ENCODE measurements around the gene TMEM234.

Gene TMEM234

DNA sequence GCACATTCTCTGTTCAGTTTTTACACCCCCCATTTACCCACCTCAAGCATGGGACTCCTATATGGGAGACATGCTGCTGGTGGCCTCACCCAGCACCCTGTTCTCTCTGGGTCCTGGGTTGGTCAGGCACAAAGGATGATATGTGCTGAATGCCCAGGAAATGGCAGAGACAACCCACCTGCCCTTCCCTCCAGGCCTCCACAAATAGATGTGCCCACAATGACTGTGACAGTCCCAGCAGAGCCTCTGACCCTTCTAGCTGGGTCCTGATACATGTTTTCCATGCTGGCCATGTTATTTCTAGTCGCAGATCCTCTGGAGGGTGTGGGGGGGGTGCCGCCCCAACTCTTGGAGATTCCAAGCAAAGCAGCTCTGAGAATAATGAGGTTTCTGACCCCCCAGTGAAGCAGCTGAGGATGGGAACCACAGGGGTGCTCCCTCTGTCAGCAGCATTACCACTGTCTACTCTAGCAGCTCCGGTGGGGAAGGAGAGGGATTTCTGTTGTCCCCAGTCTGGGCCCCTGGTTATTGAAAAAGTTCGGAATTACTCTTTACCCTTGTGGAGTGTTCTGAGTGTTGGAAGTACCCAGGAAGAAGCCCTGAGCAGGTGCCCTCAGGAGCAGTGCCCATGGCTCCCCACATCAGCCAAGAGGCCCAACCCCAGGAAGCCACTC lies 23.0 kb downstream of the TMEM234 start:
- no peak for DNase-seq

- no peak for DNase-seq
These were observed 23.7 kb downstream of the TMEM234 start for GRCh38 chr1:32198237-32199042.

DNA sequence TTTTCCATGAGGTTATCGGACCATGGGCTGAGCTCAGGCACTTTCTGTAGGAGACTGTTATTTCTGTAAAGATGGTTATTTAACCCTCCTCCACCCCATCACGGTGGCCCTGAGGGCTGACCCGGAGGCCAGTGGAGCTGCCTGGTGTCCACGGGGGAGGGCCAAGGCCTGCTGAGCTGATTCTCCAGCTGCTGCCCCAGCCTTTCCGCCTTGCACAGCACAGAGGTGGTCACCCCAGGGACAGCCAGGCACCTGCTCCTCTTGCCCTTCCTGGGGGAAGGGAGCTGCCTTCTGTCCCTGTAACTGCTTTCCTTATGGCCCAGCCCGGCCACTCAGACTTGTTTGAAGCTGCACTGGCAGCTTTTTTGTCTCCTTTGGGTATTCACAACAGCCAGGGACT lies 24.3 kb downstream of the TMEM234 start:
- no peak for DNase-seq

DNA sequence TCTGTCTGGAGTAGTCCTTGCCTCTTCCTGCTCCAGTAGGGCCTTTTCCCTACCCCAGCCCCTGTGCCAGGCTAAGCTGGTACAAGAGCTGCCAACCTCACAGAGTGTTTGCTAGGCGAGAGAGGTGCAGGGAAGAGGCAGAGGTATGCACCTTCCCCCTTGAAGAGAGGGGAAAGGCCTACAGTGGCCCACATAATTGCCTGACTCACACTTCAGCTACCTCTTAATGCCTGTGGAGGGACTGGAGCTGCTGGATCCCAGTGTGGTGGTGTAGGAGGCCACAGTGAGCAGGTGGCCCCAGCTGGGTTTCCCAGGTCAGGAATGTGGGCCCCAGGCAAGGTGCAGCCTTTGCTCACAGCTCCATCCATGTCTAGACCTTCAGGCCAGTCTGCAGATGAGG lies 25.1 kb downstream of the TMEM234 start:
- DNase-seq: no peak

- DNase-seq: no peak
These were observed 26.0 kb downstream of the TMEM234 start for GRCh38 chr1:32195972-32196823.

DNA sequence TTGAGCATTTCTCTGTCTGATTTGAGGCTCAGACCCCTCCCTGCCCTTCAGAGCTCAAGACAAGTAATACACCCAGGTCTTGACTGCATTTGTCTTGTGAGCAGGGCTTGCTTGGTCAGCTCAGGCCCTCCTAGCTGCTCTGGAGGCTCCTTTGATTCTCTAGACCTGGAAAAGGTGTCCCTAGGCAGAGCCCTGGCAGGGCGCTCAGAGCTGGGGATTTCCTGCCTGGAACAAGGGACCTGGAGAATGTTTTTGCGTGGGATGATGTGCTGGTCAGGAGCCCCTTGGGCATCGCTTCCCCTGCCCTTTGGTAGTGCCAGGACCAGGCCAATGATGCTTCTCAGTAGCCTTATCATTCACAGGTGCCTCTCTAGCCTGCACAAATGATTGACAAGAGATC lies 26.6 kb downstream of the TMEM234 start:
- DNase-seq: no peak

DNA sequence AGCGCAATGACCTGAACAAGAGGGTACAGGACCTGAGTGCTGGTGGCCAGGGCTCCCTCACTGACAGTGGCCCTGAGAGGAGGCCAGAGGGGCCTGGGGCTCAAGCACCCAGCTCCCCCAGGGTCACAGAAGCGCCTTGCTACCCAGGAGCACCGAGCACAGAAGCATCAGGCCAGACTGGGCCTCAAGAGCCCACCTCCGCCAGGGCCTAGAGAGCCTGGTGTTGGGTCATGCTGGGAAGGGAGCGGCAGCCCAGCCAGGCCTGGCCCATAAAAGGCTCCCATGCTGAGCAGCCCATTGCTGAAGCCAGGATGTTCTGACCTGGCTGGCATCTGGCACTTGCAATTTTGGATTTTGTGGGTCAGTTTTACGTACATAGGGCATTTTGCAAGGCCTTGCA lies 27.2 kb downstream of the TMEM234 start:
- no peak for DNase-seq

DNA sequence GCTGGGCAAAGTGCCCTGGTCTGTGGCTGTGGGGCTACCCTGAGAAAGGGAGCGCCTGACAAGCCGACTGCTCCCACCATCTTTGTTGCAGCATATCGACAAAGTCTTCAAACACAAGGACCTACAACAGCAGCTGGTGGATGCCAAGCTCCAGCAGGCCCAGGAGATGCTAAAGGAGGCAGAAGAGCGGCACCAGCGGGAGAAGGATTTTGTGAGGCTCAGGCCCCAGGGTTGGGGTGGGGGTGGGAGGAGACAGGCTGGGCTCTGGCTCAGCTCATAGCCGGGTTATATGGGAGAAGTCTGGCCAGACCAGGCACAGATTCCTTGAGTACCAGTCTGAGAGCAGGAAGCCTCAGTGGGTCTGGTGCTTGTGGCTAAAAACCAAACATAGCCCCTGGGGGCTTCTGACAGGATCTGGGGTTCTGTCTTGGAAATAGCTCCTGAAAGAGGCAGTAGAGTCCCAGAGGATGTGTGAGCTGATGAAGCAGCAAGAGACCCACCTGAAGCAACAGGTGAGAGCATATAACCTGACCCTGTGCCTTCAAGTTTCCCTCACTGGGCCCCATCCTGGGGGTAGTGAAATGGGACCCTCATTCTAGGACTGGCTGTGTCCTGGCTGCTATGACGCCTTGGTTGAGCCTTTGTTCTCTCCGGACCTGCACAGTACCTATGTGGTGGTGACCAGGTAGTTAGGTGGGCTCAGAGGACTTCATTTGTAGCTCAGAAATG lies 29.8 kb downstream of the TMEM234 start:
- DNase-seq: no peak

DNA sequence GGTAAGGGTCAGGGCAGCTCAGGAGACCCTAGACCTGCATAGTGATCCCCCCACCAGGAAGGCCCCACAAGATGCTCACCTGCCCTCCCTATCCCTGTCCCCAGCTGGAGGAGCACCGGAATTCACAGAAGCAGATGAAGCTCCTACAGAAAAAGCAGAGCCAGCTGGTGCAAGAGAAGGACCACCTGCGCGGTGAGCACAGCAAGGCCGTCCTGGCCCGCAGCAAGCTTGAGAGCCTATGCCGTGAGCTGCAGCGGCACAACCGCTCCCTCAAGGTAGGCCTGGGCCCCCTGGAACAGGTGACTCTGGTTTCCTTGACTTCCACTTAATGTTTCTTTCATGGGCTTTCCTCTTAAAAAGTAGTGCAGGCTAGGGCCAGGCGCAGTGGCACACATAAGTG lies 34.3 kb downstream of the TMEM234 start:
- DNase-seq: no peak

DNA sequence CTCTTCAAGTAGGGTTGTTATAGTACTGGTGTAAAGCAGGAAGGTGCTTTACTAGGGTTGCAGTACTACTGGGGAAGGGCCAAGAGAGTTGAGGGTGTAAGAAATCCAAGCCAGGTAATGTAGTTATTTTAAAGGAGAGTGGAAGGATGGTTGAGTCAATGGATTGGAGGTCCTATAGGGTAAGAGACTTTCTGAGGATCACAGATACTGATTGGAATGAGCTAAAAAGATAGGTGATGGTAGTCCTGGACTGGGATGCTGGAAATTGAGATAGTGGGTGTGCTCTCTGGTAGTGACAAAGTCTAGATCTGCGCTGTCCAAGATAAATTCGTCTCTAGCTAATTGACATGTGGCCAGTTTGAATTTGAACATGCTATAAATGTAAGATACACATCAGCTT lies 35.7 kb downstream of the TMEM234 start:
- no peak for DNase-seq

DNA sequence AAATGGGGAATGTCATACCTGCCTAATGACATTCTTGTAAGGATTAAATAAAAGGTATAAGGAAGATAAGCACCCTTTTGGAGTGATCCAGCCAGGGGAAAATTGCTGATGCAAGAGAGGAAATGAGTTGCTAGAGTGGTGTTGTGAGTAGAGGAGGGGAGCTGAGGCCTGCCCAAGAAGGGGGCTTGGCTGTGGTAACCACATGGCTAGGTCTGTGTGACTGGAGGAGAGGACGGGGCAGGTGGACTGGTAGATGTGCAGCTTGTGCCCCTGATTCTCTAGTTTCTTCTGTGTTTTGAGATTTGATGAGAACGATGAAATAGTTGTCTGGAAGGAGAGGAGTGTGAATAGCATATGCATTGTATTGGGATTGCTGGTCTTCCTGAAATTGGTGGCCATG lies 36.1 kb downstream of the TMEM234 start:
- DNase-seq: no peak

- no peak for DNase-seq
These were observed 37.5 kb downstream of the TMEM234 start for GRCh38 chr1:32184650-32185049.

DNA sequence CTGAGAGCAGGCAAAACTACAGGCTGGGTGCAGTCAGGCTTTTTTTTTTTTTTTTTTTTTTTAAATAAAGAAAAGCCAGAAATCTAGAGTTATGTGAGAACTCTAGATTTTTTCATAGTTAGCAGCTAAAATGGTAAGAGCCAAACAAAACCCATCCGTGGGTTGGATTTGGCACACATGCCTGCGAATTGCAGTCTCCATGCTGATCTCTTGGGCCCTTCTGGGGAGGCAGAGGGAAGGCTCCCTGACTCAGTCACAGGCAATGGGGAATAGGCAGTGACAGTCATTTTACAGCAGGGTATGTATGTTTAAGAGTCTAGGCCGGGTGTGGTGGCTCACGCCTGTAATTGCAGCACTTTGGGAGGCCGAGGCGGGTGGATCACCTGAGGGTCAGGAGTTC lies 40.1 kb downstream of the TMEM234 start:
- no peak for DNase-seq

- DNase-seq: no peak
These were observed 40.6 kb downstream of the TMEM234 start for GRCh38 chr1:32181563-32181962.

- DNase-seq: no peak
These were observed 41.1 kb downstream of the TMEM234 start for GRCh38 chr1:32181065-32181464.

- peak; percentile 22 for DNase-seq
These were observed 41.7 kb downstream of the TMEM234 start for GRCh38 chr1:32180186-32181060.

GRCh38 chr1:32179443-32180185 lies 42.5 kb downstream of the TMEM234 start, which contains the start of gene TXLNA:
TSS of gene TXLNA (plus strand) at chr1:32179675. CDS start at chr1:32180346, 671 bp downstream.
- peak; percentile 94 for DNase-seq

GRCh38 chr1:32179193-32179442 lies 43.0 kb downstream of the TMEM234 start:
- DNase-seq: no peak

DNA sequence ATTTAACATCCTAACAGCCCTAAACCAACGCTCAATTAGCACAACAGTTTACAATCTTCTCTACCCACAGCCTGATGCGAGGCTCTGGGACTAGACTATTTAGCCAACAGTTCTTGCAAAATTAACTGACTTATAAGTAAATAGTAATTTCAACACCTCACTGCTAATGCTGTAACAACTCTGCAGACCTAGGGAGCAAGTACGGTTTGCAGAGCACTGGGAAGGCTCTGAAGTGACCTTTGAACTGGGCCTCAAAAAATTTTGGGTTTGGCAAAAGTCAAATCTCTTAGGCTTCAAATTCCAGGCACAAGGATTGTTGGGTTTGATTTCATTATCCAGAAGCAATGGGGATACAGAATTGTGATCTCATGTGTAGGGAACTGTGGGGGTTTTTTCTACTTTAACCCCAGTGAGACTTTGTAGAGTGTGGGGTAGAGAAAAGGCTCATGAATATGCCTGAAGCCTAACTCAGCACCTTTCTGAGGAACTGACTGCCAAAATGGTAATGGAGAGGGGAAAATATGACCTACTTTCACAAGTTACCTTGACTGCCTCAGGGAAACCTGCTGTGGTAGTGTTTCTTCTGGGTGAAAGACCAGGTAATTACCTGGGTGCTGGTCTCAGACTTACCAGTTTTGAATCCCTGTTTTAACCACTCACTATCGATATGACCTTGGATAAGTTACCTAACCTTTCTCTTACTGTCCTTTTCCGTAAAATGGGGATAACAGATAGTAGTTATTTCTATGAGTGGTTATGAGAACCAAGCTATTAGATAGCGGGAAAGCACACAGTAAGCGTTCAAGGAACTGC lies 43.6 kb downstream of the TMEM234 start:
- DNase-seq: no peak

DNA sequence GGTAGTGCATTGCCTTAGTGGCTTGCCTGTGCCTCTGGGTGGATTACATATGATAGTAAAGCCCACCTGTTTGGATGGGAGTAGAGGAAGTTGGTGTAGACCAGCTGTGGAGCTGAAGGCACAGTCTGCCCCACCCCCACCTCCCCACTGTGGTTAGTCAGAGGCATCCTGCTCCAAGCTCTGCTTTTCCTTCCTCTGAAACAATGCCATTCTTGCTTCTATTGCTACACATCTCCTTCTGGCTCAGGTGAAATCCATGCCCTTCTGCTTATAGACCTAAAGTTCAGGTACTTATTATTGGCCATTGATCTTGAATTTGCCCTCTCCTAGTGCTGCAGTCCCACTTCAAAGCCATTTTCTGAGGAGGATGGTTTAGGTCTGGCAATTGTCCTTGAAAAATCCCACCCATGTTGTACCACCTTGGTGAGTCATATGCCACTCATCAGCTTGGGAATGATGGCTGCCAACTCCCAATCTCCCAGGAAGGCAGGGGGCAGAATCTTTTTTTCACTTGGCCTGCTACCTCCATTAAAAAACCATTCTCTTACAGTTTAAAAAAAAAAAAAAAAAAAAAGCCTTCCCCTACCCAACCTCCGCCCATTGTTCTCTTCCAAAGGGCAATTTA lies 49.4 kb downstream of the TMEM234 start:
- no peak for DNase-seq

All from NCI-H1105 treated with DMSO at 0.1 percent for 48 hours (cell line).